GM21423 (cell line): ENCODE data around the gene ZNF469.
"Not testable (repeated sequence)": the region's sequence is repeated elsewhere in the genome, so short reads cannot be mapped to it uniquely, and the experiment has no call there.

Experiments used
- ATAC-seq: cut with Tn5 transposase; IDR thresholded peaks from one replicate; pipeline ENCODE4 v1.9.1; 2021; ENCODE audit warnings: mild to moderate bottlenecking, moderate library complexity; ENCODE audit not compliant: unreplicated experiment

ZNF469 gene

DNA sequence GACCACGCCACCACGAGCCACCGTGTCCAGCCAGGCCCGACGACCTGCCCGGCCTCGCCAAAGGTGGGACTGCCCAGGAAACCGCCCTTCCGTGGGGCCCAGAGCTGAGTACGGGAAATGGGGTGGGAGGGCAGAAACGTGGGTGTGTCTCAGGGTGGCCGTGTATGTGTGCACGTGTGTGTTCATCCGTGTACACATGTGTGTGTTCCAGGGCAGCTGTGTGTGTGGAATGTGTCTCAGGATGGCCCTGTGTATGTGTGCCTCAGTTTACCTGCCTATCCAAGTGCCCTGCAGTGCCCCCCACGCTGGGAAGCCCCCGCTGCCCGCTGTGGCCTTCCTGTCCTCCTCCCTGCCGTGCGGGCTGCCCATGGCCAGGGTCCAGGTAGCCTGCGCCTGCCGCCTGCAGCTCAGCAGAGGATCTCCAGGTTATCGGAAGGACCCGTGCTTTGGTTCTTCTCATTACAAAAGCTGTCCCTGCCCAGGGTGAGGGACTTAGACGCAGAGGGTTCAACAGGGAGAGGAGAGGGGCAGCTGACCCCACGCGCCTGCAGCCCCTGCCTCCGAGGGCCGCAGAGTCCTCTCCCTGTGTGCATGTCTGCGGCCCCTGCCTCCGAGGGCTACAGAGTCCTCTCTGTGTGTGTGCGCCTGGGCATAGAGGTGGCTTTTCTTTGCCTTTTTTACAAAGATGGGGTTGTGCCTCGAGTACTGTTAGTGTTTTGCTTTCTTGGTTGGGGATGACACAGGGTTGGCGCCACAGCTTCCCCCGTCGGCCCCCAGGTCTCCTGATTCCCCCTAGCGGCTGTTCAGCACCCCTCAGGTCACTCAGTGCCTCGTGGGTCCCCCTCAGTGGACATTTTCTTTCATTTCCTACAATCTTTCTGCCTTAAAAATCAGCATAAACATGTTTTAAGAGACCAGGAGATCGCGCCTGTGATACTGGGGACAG lies 23.6 kb downstream of the ZNF469 start:
- no peak for ATAC-seq

DNA sequence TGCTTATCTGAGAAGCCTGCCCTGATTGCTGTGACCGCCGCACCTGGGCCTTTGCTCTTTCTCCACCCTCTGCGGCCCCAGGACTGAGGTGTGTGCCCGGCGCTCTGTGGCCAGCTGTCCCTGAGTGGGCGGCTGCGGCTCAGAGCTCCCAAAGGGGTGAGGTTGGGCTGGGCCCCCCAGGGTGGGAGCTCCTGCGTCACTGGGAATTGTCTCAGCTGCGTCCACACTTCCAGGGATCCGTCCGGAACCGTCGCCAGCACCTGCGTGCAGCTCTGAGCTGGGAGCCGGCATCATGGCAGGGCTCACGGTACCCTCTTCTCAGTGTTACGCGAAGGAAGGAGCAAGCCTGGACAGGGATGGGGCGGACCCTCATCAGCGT lies 24.3 kb downstream of the ZNF469 start:
- ATAC-seq: no peak

DNA sequence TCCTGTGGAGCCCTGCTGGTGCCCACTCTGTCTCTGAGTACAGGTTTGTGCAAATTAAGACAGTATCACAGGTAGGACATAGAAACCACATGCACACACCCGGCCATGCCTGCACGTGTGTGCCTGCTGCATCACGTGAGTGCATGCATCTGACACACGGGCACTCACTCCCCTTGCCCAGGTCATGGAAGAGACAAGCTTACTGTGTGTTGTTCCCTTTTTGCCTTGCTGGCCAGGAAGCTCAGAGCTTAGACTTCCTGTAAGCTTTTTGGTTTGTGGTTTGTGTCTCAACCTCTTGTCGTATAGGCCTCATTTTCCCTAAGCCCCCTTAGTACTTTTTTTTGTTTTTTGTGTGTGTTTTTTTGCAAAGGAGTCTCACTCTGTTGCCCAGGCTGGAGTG lies 25.0 kb downstream of the ZNF469 start:
- no peak for ATAC-seq

DNA sequence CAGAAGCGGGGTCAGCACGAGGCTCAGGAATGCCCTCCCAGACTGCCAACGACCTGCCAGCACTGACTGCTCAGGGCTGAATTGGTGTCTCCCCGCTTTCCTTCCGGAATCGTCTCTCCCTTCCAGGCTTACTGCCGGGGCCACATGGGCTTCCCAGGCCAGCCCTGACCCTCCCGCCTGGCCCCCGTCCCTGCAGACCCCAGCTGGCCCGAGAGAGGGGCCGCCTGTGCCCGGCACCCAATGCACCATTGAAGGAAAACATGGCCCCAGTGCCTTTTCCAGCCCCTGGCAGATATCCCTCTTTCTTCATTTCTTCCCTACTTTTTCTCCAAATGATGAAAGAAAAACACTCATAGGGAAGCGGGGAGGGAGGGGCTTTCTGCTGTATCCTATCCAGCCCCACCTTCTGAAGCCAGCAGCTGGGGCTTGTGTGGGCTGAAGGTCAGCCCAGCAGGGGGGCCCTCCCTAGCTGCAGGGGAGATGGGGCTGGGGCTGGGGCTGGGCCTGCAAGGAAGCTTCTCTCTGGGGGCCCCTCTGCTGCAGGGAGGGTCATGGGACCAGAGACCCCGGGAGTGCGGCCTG lies 25.9 kb downstream of the ZNF469 start:
- no peak for ATAC-seq

DNA sequence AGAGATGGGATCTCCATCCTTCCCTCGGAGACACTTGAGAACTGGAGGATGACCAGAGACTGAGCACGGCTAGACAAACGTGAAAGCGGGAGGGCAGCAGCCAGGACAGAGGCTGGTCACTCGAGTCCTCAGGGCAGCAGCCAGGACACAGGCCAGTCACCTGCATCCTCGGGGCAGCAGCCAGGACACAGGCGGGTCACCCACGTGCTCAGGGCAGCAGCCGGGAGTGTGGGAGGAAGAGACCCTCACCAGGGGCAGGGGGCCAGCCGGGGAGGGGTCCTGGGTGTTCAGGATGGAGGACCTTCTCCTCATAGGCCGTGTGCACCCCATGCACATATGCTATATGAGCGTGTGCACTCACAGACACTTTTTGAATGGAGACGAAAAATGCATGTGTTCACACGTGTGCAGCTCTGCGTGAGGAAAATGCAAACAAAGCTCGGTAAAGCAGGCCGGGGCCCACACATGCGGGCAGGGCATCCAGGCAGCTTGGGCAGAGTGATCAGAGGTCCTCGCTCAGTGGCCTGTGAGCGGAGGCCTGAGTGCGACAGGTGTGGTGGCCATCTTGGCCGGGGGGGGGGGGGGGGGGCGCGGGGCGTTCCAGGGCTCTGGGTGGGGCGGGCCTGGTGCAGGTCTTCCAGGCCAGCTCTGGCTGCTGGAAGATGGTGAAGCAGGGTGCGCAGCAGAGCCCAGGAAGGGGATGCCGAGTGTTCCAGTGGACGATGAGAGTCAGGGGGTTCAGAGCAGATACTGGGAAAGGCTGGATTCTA lies 26.7 kb downstream of the ZNF469 start:
- ATAC-seq: no peak

DNA sequence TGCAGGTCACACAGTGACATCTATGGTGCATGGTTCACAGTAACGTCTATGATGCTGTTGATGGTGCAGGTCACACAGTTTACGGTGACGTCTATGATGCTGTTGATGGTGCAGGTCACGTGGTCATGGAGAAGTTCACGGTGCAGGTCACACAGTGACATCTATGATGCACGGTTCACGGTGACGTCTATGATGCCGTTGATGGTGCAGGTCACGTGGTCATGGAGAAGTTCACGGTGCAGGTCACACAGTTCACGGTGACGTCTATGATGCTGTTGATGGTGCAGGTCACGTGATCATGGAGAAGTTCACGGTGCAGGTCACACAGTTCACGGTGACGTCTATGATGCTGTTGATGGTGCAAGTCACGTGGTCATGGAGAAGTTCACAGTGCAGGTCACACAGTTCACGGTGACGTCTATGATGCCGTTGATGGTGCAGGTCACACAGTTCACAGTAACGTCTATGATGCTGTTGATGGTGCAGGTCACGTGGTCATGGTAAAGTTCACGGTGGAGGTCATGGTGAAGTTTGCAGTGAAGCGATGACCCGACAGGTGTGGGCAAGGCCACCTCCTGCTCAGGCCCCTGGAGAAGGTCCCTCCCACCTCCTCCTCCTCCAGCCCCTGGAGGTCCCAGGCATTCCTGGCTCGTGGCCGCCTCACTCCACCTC lies 27.7 kb downstream of the ZNF469 start:
- ATAC-seq: not testable (repeated sequence)

DNA sequence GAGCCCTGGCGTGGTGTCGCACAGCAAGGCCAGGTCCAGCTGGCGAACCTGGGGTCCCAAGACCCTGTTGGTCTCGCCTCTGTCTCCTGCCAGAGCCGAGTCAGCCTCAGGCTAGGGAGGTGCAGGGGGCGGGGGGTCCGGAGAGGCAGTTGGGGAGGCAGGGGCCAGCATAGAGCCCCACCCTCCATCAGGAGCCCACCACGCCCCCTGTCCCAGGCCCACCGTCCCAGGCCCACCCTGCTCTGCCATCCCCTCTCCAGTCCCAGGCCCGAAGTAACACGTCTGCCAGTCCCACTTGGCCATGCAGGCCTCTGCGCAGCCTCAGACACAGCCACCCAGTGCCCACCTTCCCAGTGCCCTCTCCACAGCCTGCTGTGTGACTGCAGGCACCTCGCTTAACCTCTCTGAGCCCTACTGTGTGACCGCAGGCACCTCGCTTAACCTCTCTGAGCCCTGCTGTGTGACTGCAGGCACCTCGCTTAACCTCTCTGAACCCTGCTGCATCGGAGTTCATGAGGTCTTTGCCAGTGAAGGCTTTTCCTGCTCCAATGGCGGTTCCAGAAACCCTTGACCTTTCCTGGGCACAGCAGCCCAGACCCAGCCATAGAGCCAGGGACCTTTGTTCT lies 29.3 kb downstream of the ZNF469 start:
- no peak for ATAC-seq

DNA sequence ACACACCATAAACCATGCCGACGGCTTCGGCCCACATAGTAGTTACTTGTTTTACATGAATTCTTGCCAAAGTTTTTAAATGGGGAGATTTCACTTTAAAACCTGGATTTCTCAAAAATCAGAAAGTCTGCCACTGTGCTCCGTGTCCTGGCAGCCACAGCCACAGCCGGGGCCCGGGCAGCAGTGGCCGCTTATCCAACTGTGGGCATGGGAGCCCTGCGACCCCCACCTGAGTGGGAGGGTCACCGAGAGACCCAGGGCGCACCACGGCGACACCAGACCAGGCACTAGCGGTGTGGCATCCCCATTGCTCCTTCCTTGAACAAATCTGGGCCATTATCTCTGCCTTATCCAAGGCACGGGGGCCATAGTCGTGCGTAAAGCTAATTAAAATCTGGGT lies 30.0 kb downstream of the ZNF469 start:
- no peak for ATAC-seq

DNA sequence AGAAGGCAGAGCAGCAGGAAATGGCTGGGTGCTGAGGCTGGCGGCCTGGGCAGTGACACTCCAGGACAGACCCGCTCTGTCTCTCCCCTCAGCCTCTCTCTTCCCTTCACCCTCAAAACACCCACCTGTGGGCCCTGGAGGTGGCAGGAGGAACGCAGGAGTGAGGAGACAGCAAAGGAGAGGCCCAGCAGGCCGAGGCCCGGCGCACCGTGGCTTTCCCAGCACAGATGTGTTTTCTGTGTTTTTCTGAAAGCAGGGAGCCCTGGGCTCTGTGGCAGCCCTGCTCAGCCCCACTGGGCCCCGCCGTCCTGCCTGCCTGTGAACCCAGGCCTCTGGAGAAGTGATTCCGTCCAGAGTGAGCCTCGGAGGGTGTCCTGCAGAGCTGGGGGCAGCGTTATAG lies 30.5 kb downstream of the ZNF469 start:
- ATAC-seq: no peak

DNA sequence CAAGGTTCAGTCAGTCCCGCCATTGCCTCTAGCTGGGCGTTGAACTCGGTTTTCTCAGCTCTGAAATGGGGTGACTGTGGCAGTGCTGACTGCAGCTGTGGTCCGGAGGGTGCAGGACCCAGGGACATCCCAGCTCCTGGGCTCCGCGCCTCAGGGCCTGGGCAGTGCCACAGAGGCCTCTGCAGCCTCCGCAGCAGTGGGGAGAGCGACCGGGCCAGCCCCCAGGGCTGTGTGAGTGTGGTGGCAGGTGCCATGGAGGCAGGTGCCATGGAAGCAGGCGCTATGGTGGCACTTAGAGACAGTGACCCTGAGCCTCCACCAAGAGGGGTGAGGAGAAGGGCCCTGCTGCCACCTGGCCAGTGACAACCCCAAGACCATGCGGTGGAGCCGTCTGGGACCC lies 30.9 kb downstream of the ZNF469 start:
- no peak for ATAC-seq

DNA sequence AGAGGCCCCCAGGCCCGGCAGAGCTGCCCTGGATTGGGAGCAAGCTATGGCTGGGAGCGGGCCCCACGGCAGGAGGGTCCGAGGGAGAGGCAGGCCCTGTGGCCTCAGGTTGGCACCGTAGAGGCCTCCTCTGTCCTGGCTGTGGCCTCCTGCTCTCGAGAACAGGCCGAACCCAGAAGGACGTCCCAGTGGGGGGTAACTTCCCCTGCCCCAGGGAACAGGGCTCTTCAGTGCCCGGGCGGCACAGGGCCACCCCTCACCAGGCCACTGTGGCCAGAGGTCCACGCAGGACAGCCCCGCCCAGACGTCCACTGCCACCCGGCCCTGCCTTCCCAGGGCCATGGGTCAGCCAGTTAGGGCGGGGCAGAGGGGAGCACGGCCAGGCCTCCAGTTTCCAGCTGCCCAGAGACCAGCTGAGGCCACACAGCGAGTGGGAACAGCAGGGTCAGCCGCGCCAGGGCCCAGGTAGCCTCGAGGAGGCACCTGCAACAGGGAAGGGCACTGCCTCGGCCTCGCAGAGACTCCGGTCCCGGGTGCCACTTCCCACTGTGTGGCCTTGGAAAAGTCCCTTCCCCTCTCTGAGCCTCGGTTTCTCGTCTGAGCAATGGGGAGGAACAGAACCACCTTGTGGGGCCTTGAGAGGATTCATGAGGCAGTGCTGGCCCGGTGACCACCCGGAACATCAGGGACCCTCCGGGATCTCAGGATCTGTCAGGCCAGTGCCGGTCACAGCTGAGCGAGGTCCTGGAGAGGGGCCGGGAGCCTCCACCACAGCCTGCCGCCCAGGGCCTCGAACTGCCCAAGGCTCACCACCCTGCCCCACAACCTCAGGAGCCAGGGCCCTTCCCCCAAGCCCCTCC lies 32.0 kb downstream of the ZNF469 start:
- ATAC-seq: no peak

DNA sequence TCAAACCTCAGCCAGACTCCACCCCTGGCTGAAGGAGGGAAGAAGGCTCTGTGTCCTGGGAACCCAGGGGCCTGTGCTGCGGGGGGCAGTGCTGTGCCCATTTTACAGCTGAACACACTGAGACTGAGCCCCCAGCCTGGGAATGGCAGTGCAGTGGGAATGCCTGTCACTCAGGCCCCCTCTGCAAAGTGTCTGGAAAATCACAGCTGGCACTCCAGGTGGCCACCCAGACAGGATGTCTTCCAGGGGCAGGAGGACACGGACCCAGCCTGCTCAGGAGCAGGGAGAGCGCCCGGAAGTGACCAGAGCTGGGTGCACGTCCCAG lies 32.6 kb downstream of the ZNF469 start:
- ATAC-seq: no peak

DNA sequence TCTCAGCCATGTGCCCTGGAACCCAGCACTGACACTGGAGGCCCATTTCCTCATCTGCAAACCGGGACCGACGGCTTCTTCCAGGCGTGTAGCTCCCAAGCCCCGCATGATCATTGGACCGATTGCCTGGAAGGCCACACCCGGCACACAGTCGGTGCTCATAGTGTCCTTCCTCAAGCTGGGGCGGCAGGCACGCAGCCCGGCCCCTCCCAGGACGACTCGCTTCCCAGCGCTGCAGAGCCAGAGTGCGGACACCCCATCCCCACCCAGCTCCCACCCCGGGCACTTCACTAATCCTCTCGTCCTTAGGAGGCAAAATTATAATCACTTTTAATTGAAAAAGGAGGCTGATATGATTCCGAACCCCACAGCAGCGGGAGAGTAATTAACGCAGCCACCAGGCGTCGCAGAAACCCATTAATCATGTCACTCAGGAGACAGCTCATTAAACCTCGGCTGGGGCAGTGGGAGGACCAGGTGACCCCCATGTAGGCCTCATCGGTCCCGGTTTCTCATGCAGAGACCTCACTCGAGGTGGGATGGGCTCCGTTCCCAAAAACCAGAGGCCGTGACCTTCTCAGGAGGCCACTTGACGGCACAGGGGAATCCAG lies 33.1 kb downstream of the ZNF469 start:
- no peak for ATAC-seq

DNA sequence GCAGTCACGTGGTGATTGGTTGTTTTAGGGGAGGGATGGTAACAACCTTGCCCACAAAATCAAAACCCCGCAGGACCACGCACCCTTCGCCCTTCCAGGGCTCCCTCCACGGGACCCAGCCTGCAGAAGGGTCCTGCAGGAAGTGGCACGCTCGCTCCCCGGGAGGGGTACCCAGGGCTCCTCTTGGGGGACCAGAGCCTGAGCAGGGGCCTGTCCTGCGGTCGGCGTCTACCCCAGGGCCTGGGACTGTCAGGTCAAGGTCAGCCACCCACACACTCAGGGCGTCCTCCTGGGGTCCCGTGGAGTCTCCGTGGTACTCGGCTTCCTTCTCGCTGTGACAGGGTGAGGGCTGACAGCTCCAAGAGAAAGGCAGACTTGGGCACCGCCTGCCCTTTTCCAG lies 33.9 kb downstream of the ZNF469 start:
- ATAC-seq: no peak

DNA sequence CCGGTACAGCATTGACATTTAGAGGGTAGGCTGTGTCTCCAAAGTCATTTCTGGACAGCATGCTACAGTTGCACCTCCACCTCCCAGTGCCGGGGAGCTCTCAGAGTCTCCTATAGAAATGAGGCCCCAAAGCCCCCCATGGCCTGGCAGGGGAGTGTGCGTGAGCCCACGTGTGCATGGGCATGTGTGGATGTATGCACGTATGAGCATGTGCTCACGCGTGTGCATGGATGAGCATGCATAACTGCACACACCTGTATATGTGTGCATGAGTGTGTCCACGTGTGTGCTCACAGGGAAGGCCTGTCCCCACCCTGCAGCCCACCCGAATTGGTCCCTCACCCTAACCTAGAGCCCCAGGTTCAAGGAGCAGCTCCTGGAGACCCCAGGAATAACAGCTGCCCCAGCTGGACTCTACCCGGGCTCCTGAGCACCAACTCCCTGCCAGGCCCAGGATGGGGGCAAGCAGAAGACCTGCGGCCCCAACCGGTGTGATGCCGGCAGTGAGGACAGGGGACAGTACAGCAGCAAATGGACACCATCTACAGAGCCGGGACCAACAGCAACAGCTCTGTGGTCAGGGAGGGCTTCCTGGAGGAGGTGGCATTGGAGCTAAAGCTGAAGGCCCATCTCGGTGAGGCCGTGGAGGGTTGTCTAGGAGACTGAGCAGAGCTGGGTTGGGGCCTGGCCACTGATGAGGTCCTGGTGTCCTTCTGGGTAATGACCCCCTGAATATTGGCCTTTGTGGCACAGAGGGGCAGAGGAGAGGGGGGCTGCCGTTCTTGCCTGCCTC lies 35.1 kb downstream of the ZNF469 start:
- no peak for ATAC-seq

DNA sequence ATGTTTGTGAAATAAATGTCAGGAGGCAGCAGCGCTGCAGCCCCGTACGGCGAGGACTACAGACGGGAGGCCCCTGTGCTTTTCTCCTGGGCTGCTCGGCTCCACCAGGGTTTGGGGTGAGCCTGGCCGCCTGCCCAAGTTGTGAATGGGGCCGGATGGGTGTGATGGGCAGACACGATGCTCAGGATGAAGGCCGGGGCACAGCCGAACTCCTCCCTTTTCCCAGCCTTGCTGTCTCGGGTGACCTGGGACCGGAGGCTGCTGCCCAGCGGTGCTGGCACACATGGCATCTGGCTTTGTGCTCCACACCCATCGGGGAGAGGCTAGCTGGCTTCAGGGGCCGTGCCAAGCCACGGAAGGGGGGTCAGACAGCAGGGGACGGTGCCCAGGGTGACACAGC lies 36.1 kb downstream of the ZNF469 start:
- ATAC-seq: no peak

DNA sequence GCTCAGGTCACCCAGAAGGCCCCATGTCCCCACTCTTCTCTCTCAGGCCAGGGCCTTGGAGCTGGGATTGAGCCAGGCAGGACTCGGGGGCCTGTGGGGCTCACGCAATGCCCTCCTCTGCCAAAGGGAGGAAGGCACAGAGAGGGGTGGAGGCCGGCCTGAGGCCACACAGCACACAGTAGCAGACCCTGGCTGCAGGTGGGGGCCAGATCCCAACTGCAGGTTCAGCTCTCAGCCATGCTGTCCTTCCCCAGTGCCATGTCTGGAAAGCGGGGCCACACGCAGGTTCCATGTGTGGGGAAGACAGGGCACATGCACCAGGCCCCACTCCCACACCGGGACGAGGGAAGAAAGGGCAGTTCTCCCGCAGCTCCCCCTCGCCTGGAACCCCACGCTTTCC lies 37.0 kb downstream of the ZNF469 start:
- ATAC-seq: no peak

DNA sequence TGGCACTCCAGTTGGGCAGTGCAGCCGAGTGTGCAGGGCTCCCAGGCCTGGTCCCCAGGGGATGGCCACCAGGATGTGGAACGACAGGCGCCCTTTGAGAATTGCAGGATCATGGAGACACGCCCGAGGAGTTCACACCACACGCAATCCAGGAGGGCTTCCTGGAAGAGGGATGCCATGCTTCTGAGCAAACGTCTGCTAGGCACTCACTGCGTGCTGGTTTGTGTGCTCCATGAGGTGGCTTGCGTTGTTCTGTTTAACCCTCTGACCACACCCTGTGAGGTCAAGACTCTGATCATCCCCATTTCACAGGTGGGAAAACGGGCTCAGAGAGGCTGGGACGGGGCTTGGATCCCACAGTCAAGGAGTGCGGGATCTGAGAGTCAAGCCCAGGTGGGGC lies 37.7 kb downstream of the ZNF469 start:
- ATAC-seq: no peak

DNA sequence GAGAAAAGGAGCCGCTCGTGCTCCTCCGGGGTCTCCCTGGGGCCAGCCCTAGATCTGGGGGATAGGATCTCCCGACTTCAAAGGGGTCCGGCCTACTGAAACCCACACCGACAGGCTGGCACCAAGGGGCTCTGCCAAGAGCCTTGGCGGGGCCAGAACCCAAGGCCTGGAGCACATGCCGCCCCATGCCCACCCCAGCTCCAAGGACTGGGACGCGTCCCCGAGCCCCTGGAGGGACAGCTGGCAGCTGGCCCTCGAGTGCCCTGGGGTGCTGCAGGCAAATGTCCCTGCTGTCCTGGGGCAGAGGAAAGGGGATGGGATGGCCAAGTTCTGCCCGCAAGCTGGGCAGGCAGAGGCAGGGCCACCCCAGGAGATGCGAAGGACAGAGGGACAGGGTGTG lies 38.5 kb downstream of the ZNF469 start:
- no peak for ATAC-seq
